Measurements from ENCODE around the gene KRT34. TPM values are rescaled to one million over a fixed set of nuclear protein-coding genes. Genes with fewer than 3 reads are reported as not detected.

Gene KRT34
- total RNA-seq, 2 donors from 2014 or later, result not detected

GRCh38 chr17:41369023-41369422 lies 13.1 kb downstream of the KRT34 start:
- H3K36me3 ChIP-seq, result no peaks in the 10 kb centered on the region
- no peaks in the 10 kb centered on the region for H3K4me1 ChIP-seq
- H3K27ac ChIP-seq, result no peak overlapping the region
- H3K27me3 ChIP-seq, result no peaks in the 10 kb centered on the region
- TF ChIP-seq CTCF (IDR thresholded peaks at IDR 0.05), result no peak
- DNase-seq (ENCODE audit: low spot score), result no peak
- no peaks in the 10 kb centered on the region for H3K9me3 ChIP-seq
- H3K4me3 ChIP-seq, result no peak overlapping the region

GRCh38 chr17:41367426-41368075 lies 14.6 kb downstream of the KRT34 start:
- Histone ChIP-seq H3K27ac (no peak overlapping the region), H3K27me3 (no peaks in the 10 kb centered on the region), H3K36me3 (no peaks in the 10 kb centered on the region), H3K9me3 (no peaks in the 10 kb centered on the region), H3K4me3 (no peak overlapping the region), H3K4me1 (no peaks in the 10 kb centered on the region)
- no peak for TF ChIP-seq CTCF (IDR thresholded peaks at IDR 0.05)
- DNase-seq (ENCODE audit: low spot score), result no peak

- Histone ChIP-seq H3K9me3 (peaks cover 0 to 3% of the 10 kb centered on the region in 2 donors), H3K27ac (no peak overlapping the region), H3K4me1 (no peaks in the 10 kb centered on the region), H3K4me3 (no peak overlapping the region), H3K36me3 (no peaks in the 10 kb centered on the region), H3K27me3 (no peaks in the 10 kb centered on the region)
- TF ChIP-seq CTCF (IDR thresholded peaks at IDR 0.05), result no peak
- DNase-seq (ENCODE audit: low spot score), result no peak
These were observed 16.0 kb downstream of the KRT34 start for GRCh38 chr17:41366070-41366469.

- H3K27me3 ChIP-seq, result no peaks in the 10 kb centered on the region
- H3K36me3 ChIP-seq, result no peaks in the 10 kb centered on the region
- H3K4me3 ChIP-seq, result no peak overlapping the region
- H3K9me3 ChIP-seq, result peaks cover 0 to 3% of the 10 kb centered on the region in 2 donors
- no peaks in the 10 kb centered on the region for H3K4me1 ChIP-seq
- no peak for TF ChIP-seq CTCF (IDR thresholded peaks at IDR 0.05)
- H3K27ac ChIP-seq, result no peak overlapping the region
- DNase-seq (ENCODE audit: low spot score), result no peak
These were observed 18.2 kb downstream of the KRT34 start for GRCh38 chr17:41363881-41364280.

- Histone ChIP-seq H3K27ac (no peak overlapping the region), H3K4me1 (no peaks in the 10 kb centered on the region), H3K9me3 (peaks cover 0 to 11% of the 10 kb centered on the region in 2 donors), H3K27me3 (no peaks in the 10 kb centered on the region), H3K4me3 (no peak overlapping the region), H3K36me3 (no peaks in the 10 kb centered on the region)
- TF ChIP-seq CTCF (IDR thresholded peaks at IDR 0.05), result no peak
- no peak for DNase-seq (ENCODE audit: low spot score)
These were observed 21.7 kb downstream of the KRT34 start for GRCh38 chr17:41360296-41360995.
